ENCODE measurements around the gene KCNIP1. TPM values are rescaled to one million over a fixed set of nuclear protein-coding genes. Genes with fewer than 3 reads are reported as not detected.

The KCNIP1 gene
- polyA plus RNA-seq, 1 of the 3 experiments (the other 2 are of a cell fraction): 1.3 TPM

GRCh38 chr5:170660531-170660930 lies 156.7 kb downstream of the KCNIP1 start:
- no peak overlapping the region for H3K9ac ChIP-seq
- H3K4me1 ChIP-seq (ENCODE audit: control insufficient read depth in 1 of 2, insufficient read depth in 2 of 2, low read depth in 1 of 2, low read length in 1 of 2): no peaks in the 10 kb centered on the region
- H3K27ac ChIP-seq (ENCODE audit: low read depth in 2 of 2, low read length in 1 of 2): no peak overlapping the region
- H3K4me3 ChIP-seq (ENCODE audit: low read depth in 2 of 2, low read length in 1 of 2): no peak overlapping the region
- no peaks in the 10 kb centered on the region for H3K36me3 ChIP-seq (replicated peaks in 1 of 2; ENCODE audit: control insufficient read depth in 1 of 2, insufficient read depth in 2 of 2, low read length in 1 of 2)
- H3F3A ChIP-seq (replicated peaks; ENCODE audit: insufficient read depth): no peaks in the 10 kb centered on the region
- H3K4me2 ChIP-seq: no peak overlapping the region
- H2AFZ ChIP-seq (ENCODE audit: low read depth): no peak overlapping the region
- TF ChIP-seq ELF1 (IDR thresholded peaks at IDR 0.05): no peak
- TF ChIP-seq FOXM1 (IDR thresholded peaks at IDR 0.05; ENCODE audit: low read depth): no peak
- TF ChIP-seq, protein P1, sequence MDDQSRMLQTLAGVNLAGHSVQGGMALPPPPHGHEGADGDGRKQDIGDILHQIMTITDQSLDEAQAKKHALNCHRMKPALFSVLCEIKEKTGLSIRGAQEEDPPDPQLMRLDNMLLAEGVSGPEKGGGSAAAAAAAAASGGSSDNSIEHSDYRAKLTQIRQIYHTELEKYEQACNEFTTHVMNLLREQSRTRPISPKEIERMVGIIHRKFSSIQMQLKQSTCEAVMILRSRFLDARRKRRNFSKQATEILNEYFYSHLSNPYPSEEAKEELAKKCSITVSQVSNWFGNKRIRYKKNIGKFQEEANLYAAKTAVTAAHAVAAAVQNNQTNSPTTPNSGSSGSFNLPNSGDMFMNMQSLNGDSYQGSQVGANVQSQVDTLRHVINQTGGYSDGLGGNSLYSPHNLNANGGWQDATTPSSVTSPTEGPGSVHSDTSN (IDR thresholded peaks at IDR 0.05): no peak
- TF ChIP-seq EZH2phosphoT487 (IDR thresholded peaks at IDR 0.05; ENCODE audit: borderline replicate concordance, low read depth): no peak
- TF ChIP-seq TAF1 (IDR thresholded peaks at IDR 0.05; ENCODE audit: borderline replicate concordance, low read depth, low read length): no peak
- no peak for TF ChIP-seq FOSL2 (IDR thresholded peaks at IDR 0.05; ENCODE audit: borderline replicate concordance, low read depth)
- TF ChIP-seq GABPA (IDR thresholded peaks at IDR 0.05; ENCODE audit: low read depth): no peak
- no peak for TF ChIP-seq POLR2AphosphoS5 (IDR thresholded peaks at IDR 0.05; ENCODE audit: low read depth, low read length)
- TF ChIP-seq JUND (IDR thresholded peaks at IDR 0.05): no peak
- TF ChIP-seq RCOR1 (IDR thresholded peaks at IDR 0.05; ENCODE audit: low read length): no peak
- TF ChIP-seq, protein P2, sequence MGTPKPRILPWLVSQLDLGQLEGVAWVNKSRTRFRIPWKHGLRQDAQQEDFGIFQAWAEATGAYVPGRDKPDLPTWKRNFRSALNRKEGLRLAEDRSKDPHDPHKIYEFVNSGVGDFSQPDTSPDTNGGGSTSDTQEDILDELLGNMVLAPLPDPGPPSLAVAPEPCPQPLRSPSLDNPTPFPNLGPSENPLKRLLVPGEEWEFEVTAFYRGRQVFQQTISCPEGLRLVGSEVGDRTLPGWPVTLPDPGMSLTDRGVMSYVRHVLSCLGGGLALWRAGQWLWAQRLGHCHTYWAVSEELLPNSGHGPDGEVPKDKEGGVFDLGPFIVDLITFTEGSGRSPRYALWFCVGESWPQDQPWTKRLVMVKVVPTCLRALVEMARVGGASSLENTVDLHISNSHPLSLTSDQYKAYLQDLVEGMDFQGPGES (IDR thresholded peaks at IDR 0.05; ENCODE audit: low read depth, low read length): no peak
- no peak for TF ChIP-seq MXI1 (IDR thresholded peaks at IDR 0.05; ENCODE audit: low read depth, low read length)
- TF ChIP-seq EP300 (IDR thresholded peaks at IDR 0.05; ENCODE audit: borderline replicate concordance in 1 of 2, low read depth in 1 of 2, low read length in 1 of 2): no peak
- no peak for TF ChIP-seq MEF2A (IDR thresholded peaks at IDR 0.05; ENCODE audit: borderline replicate concordance, low read depth)
- no peak for TF ChIP-seq SMC3 (IDR thresholded peaks at IDR 0.05; ENCODE audit: low read depth, low read length)
- TF ChIP-seq CHD2 (IDR thresholded peaks at IDR 0.05; ENCODE audit: low read length, partially characterized antibody): no peak
- TF ChIP-seq ZBTB33 (IDR thresholded peaks at IDR 0.05; ENCODE audit: borderline replicate concordance, low read depth): no peak
- TF ChIP-seq, protein P3, sequence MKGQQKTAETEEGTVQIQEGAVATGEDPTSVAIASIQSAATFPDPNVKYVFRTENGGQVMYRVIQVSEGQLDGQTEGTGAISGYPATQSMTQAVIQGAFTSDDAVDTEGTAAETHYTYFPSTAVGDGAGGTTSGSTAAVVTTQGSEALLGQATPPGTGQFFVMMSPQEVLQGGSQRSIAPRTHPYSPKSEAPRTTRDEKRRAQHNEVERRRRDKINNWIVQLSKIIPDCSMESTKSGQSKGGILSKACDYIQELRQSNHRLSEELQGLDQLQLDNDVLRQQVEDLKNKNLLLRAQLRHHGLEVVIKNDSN (IDR thresholded peaks at IDR 0.05; ENCODE audit: borderline replicate concordance, low read depth): no peak
- TF ChIP-seq, protein P4, sequence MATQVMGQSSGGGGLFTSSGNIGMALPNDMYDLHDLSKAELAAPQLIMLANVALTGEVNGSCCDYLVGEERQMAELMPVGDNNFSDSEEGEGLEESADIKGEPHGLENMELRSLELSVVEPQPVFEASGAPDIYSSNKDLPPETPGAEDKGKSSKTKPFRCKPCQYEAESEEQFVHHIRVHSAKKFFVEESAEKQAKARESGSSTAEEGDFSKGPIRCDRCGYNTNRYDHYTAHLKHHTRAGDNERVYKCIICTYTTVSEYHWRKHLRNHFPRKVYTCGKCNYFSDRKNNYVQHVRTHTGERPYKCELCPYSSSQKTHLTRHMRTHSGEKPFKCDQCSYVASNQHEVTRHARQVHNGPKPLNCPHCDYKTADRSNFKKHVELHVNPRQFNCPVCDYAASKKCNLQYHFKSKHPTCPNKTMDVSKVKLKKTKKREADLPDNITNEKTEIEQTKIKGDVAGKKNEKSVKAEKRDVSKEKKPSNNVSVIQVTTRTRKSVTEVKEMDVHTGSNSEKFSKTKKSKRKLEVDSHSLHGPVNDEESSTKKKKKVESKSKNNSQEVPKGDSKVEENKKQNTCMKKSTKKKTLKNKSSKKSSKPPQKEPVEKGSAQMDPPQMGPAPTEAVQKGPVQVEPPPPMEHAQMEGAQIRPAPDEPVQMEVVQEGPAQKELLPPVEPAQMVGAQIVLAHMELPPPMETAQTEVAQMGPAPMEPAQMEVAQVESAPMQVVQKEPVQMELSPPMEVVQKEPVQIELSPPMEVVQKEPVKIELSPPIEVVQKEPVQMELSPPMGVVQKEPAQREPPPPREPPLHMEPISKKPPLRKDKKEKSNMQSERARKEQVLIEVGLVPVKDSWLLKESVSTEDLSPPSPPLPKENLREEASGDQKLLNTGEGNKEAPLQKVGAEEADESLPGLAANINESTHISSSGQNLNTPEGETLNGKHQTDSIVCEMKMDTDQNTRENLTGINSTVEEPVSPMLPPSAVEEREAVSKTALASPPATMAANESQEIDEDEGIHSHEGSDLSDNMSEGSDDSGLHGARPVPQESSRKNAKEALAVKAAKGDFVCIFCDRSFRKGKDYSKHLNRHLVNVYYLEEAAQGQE (IDR thresholded peaks at IDR 0.05; ENCODE audit: low read depth, low read length): no peak
- no peak for TF ChIP-seq NRF1 (IDR thresholded peaks at IDR 0.05; ENCODE audit: low read depth, low read length)
- 14% methylated on average over 5 of the region's 6 CpGs for WGBS (ENCODE audit: low lambda C conversion rate)
- H4K20me1 ChIP-seq (ENCODE audit: insufficient read depth): no peaks in the 10 kb centered on the region
- ChIA-PET CTCF (interaction anchor here (1.7 to 4.9 kb wide), 2 partner anchors 22 to 27 kb away, joined by 6 to 30 read pairs; no protein-coding TSS in a partner anchor), POLR2A (interaction anchor here (1.0 kb wide), 1 partner anchor 137 kb away, joined by 3 read pairs; no protein-coding TSS in a partner anchor)
- no peak for DNase-seq
- no peaks in the 10 kb centered on the region for H3K9me2 ChIP-seq
- no peaks in the 10 kb centered on the region for H3K9me3 ChIP-seq
- H3K27me3 ChIP-seq (ENCODE audit: insufficient read depth): no peaks in the 10 kb centered on the region; the same call in 1 of the 2 replicates
- H3K79me2 ChIP-seq (ENCODE audit: insufficient read depth): no peaks in the 10 kb centered on the region

Measured in SK-N-SH (cell line).